Keratinocyte (primary cell): ENCODE measurements around the gene COX6B1. TPM values are rescaled to one million over a fixed set of nuclear protein-coding genes. Genes with fewer than 3 reads are reported as not detected.

Experiments
- DNase-seq: peaks from one replicate; pipeline ENCODE4 v3.0.0-alpha.2; 2011; ENCODE audit warnings: low read depth, missing footprints, low spot score
- FAIRE-seq: peaks from 2 replicates; lab custom pipeline; 2011; peaks lifted over from hg19 to GRCh38; lab: Jason Lieb, UNC
- H2AFZ ChIP-seq: 2 replicates; pipeline ENCODE4 v1.6.0; 2012; ENCODE audit warnings: low read length, control low read depth, inconsistent platforms; ENCODE audit not compliant: control insufficient read depth
- H3K27ac ChIP-seq: 2 replicates; pipeline ENCODE4 v1.5.1; 2011; ENCODE audit warnings: low read length; ENCODE audit not compliant: control insufficient read depth, insufficient read depth
- H3K27me3 ChIP-seq: 3 replicates; pipeline ENCODE4 v1.6.0; 2011; ENCODE audit warnings: low read length; ENCODE audit not compliant: control insufficient read depth, insufficient read depth; ENCODE audit errors: extremely low read depth
- H3K36me3 ChIP-seq, 2 experiments: 2 replicates in 1 of 2; 3 replicates in 1 of 2; pipeline ENCODE4 v1.5.1; 2011; ENCODE audit warnings: low read length in 2 of 2, mild to moderate bottlenecking in 1 of 2; ENCODE audit not compliant: control insufficient read depth in 2 of 2, insufficient read depth in 2 of 2; ENCODE audit errors: extremely low read depth in 1 of 2
- H3K4me1 ChIP-seq: 3 replicates; pipeline ENCODE4 v1.5.1; 2011; ENCODE audit warnings: low read length; ENCODE audit not compliant: control insufficient read depth, insufficient read depth; ENCODE audit errors: extremely low read depth
- H3K4me2 ChIP-seq: 3 replicates; pipeline ENCODE4 v1.6.0; 2011; ENCODE audit warnings: low read depth, low read length; ENCODE audit not compliant: control insufficient read depth, insufficient read depth; ENCODE audit errors: extremely low read depth
- H3K4me3 ChIP-seq, 3 experiments: fragments of 200-600 bp in 1 of 3; sonication (generic) in 1 of 3; 2 replicates in 2 of 3; 3 replicates in 1 of 3; pipeline ENCODE4 v1.5.1; 2011 to 2016; ENCODE audit warnings: low read length in 3 of 3, mild to moderate bottlenecking in 3 of 3, control low read depth in 2 of 3, inconsistent platforms in 1 of 3, low read depth in 1 of 3, mixed read lengths in 1 of 3, mixed run types in 1 of 3, moderate library complexity in 1 of 3; ENCODE audit not compliant: control insufficient read depth in 2 of 3, insufficient read depth in 2 of 3; ENCODE audit errors: extremely low read depth in 1 of 3
- H3K79me2 ChIP-seq: 2 replicates; pipeline ENCODE4 v1.6.0; 2012; ENCODE audit warnings: low read length; ENCODE audit not compliant: control insufficient read depth, insufficient read depth
- H3K9ac ChIP-seq: 3 replicates; pipeline ENCODE4 v1.6.0; 2011; ENCODE audit warnings: low read length; ENCODE audit not compliant: control insufficient read depth, insufficient read depth; ENCODE audit errors: extremely low read depth
- H3K9me1 ChIP-seq: 3 replicates; pipeline ENCODE4 v1.6.0; 2011; ENCODE audit warnings: low read length; ENCODE audit not compliant: control insufficient read depth, insufficient read depth; ENCODE audit errors: extremely low read depth
- H3K9me3 ChIP-seq: 2 replicates; pipeline ENCODE4 v1.5.1; 2012; ENCODE audit warnings: low read depth, low read length; ENCODE audit not compliant: control insufficient read depth
- H4K20me1 ChIP-seq: 3 replicates; pipeline ENCODE4 v1.6.0; 2011; ENCODE audit warnings: low read length; ENCODE audit not compliant: control insufficient read depth, insufficient read depth; ENCODE audit errors: extremely low read depth
- CTCF ChIP-seq, 3 experiments: IDR thresholded peaks in 1 of 3; conservative IDR thresholded peaks in 1 of 3; optimal IDR thresholded peaks in 1 of 3; 2 replicates in 2 of 3; 3 replicates in 1 of 3; pipeline versions ENCODE3 to v1.5.1; 2011; ENCODE audit warnings: low read length in 3 of 3, mild to moderate bottlenecking in 3 of 3, moderate library complexity in 2 of 3, control low read depth in 1 of 3, inconsistent platforms in 1 of 3; ENCODE audit not compliant: insufficient read depth in 2 of 3; ENCODE audit errors: extremely low read depth in 1 of 3
- EZH2 ChIP-seq: IDR thresholded peaks from one replicate; pipeline ENCODE4 v1.6.1; 2012; ENCODE audit warnings: inconsistent platforms, mild to moderate bottlenecking, low read length, moderate library complexity
- dilution Hi-C: fragments of 300-500 bp; cut with MboI; formaldehyde crosslinking; loops from one replicate; pipeline ENCODE4 v1.7.0; 2020; ENCODE audit warnings: low sequenced_read_pairs; ENCODE audit not compliant: extremely low pct_ligation_motif_present
- polyA plus RNA-seq, 5 experiments: library from polyadenylated mRNA; depleted of rRNA in 3 of 5; stranded (reverse) in 3 of 5; stranded (forward) in 1 of 5; unstranded in 1 of 5; fragments of >200 nt; gene quantifications; 1 replicate in 1 of 5; 2 replicates in 3 of 5; 3 replicates in 1 of 5; pipeline versions ENCODE4 v1.2.1 to v1.2.3, GENCODE V29; 2011 to 2012; ENCODE audit warnings: missing spikeins in 2 of 5, low read depth in 1 of 5, low replicate concordance in 1 of 5

Gene COX6B1
- polyA plus RNA-seq, 1 donor (not counting 4 experiments of a cell fraction or from before 2014, with no cell fraction given) = 509 TPM

GRCh38 chr19:35641515-35642151 lies 6.5 kb upstream of the COX6B1 start, which contains the start of gene ETV2:
Gene ETV2 (plus strand): TSS chr19:35641745. CDS start chr19:35642461, 716 bp downstream.
- TF ChIP-seq EZH2 = no peak
- peaks cover 15% of the 10 kb centered on the region for H3K4me1 ChIP-seq
- peaks cover 4 to 9% of the 10 kb centered on the region in 2 experiments for H3K36me3 ChIP-seq
- no peak within 1 kb of the TSS for H3K4me2 ChIP-seq
- H3K27ac ChIP-seq = no peak within 1 kb of the TSS
- no peaks in the 10 kb centered on the region for H3K9me3 ChIP-seq
- H2AFZ ChIP-seq = no peak within 1 kb of the TSS
- no peaks in the 10 kb centered on the region for H3K79me2 ChIP-seq
- dilution Hi-C loops = no loop called here
- DNase-seq (no peak), FAIRE-seq (no peak)
- no peak within 1 kb of the TSS for H3K9ac ChIP-seq
- H3K27me3 ChIP-seq = no peaks in the 10 kb centered on the region
- no peaks in the 10 kb centered on the region for H4K20me1 ChIP-seq
- no peaks in the 10 kb centered on the region for H3K9me1 ChIP-seq
- H3K4me3 ChIP-seq = no peak within 1 kb of the TSS

GRCh38 chr19:35642312-35642711 lies 5.8 kb upstream of the COX6B1 start:
- no peak overlapping the region for H3K4me2 ChIP-seq
- dilution Hi-C loops = no loop called here
- no peaks in the 10 kb centered on the region for H3K9me1 ChIP-seq
- TF ChIP-seq EZH2 = no peak
- no peak for TF ChIP-seq CTCF (optimal IDR thresholded peaks at IDR 0.05 in 1 of 3, IDR thresholded peaks at IDR 0.05 in 1 of 3, conservative IDR thresholded peaks at IDR 0.05 in 1 of 3; ENCODE audit: extremely low read depth in 1 of 3, insufficient read depth in 2 of 3, low read length in 3 of 3)
- DNase-seq (no peak), FAIRE-seq (no peak)
- no peak overlapping the region for H3K4me3 ChIP-seq
- no peaks in the 10 kb centered on the region for H3K9me3 ChIP-seq
- H3K27me3 ChIP-seq = no peaks in the 10 kb centered on the region
- H3K79me2 ChIP-seq = no peaks in the 10 kb centered on the region
- H3K4me1 ChIP-seq = peaks cover 15% of the 10 kb centered on the region
- peaks cover 2 to 4% of the 10 kb centered on the region in 2 experiments for H3K36me3 ChIP-seq
- H4K20me1 ChIP-seq = no peaks in the 10 kb centered on the region
- no peak overlapping the region for H3K9ac ChIP-seq
- no peak overlapping the region for H3K27ac ChIP-seq
- no peak overlapping the region for H2AFZ ChIP-seq
